Psoas muscle (tissue), 8 donors: ENCODE data around the gene ZMYND10. TPM values are rescaled to one million over a fixed set of nuclear protein-coding genes. Genes with fewer than 3 reads are reported as not detected.

Source experiments
- ATAC-seq, 4 donors: fragments of 200-7000 bp; cut with Tn5 transposase; one replicate each; pipeline ENCODE4 v1.9.1; 2020; ENCODE audit warnings: moderate library complexity in 3 of 4, mild to moderate bottlenecking in 2 of 4
- DNase-seq, 2 donors: peaks; one replicate each; pipeline ENCODE4 v3.0.0-alpha.2; 2020
- H3K27ac ChIP-seq: fragments of 200-600 bp; one replicate; pipeline ENCODE4 v1.8.0; 2022
- H3K27me3 ChIP-seq, 3 donors: fragments of 200-600 bp in 1 of 3; one replicate each; pipeline versions ENCODE4 v1.6.1 to v1.8.0; 2013 to 2022; ENCODE audit warnings: low read length in 2 of 3, mild to moderate bottlenecking in 2 of 3, moderate library complexity in 1 of 3; ENCODE audit not compliant: insufficient read depth in 3 of 3
- H3K36me3 ChIP-seq, 2 donors: fragments of 200-600 bp in 1 of 2; one replicate each; pipeline versions ENCODE4 v1.6.1 to v1.8.0; 2013 to 2022; ENCODE audit warnings: low read depth in 1 of 2, mild to moderate bottlenecking in 1 of 2, moderate library complexity in 1 of 2; ENCODE audit not compliant: insufficient read depth in 1 of 2
- H3K4me1 ChIP-seq: fragments of 200-600 bp; one replicate; pipeline ENCODE4 v1.8.0; 2022
- H3K4me3 ChIP-seq: fragments of 200-600 bp; one replicate; pipeline ENCODE4 v1.8.0; 2022; ENCODE audit warnings: mild to moderate bottlenecking
- H3K9me3 ChIP-seq: fragments of 200-600 bp; one replicate; pipeline ENCODE4 v1.8.0; 2022
- WGBS, 3 donors: extraction: QIAGEN DNeasy Blood & Tissue Kit; methylation state at CpG; one replicate each; pipeline versions ENCODE4 v1.1.6 to v1.1.7; 2013; 5-methylcytosine and 5-hydroxymethylcytosine counted together
- intact Hi-C, 2 donors: fragments of 100-400 bp; cut with DNase I; formaldehyde crosslinking; loops; one replicate each; pipeline versions ENCODE4 v1.11.0 to v1.14.2; 2022
- polyA plus RNA-seq, 3 donors: library from polyadenylated mRNA; stranded (reverse); fragments of 200-250 nt; gene quantifications; one replicate each; pipeline ENCODE4 v1.2.3, GENCODE V29; 2013
- total RNA-seq, 4 donors: library from RNA; stranded (reverse); fragmentation: NEBNext Ultra II Directional in 2 of 4; extraction: Animal tissue kit (Norgen Biotek cat#: 25700) in 2 of 4; gene quantifications; one replicate each; pipeline versions ENCODE4 v1.2.1 to v1.2.4, GENCODE V29; 2021 to 2023
- TF ChIP-seq, protein P1 (sequence below): fragments of 200-600 bp; IDR thresholded peaks from one replicate; pipeline ENCODE4 v1.8.0; 2022; ENCODE audit warnings: antibody characterized with exemption
- donor health status: healthy with polysubstance abuse.
- donor health status: DM: no; HTN: no; CAD: no; lungs with moderate emphysema.
- donor health status: Bipolar disorder and iron deficiency.
- donor health status: healthy.
- donor health status: DM: yes; HTN: yes; CAD: no.
- donor health status: DM: no; HTN: no; CAD: no.
- donor health status: DM: no; HTN: no; CAD: no.
- donor health status: DM: yes; HTN: yes; CAD: no.

ZMYND10 gene
- total and polyA plus RNA-seq, 7 donors: 0.23 to 0.99 (median 0.51) TPM

DNA sequence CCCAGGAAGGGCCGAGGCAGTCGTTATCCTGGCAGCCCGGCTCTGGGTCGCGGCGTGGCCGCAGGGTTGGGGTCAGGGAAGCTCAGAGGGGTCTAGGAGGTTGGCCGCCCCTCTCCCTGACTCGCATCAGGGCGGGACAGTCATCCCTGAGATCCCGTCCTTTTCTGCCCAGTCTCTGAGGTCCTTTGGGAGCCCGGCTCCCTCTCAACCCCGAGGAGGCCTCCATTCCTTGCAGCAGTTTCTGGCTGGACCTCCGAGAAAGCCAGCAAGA, 23.5 kb downstream of the ZMYND10 start:
- intact Hi-C loops: no loop called here
- peaks cover 55% of the 10 kb centered on the region for H3K4me1 ChIP-seq
- peak overlapping the region; percentile 93 for H3K27ac ChIP-seq
- TF ChIP-seq, protein P1, sequence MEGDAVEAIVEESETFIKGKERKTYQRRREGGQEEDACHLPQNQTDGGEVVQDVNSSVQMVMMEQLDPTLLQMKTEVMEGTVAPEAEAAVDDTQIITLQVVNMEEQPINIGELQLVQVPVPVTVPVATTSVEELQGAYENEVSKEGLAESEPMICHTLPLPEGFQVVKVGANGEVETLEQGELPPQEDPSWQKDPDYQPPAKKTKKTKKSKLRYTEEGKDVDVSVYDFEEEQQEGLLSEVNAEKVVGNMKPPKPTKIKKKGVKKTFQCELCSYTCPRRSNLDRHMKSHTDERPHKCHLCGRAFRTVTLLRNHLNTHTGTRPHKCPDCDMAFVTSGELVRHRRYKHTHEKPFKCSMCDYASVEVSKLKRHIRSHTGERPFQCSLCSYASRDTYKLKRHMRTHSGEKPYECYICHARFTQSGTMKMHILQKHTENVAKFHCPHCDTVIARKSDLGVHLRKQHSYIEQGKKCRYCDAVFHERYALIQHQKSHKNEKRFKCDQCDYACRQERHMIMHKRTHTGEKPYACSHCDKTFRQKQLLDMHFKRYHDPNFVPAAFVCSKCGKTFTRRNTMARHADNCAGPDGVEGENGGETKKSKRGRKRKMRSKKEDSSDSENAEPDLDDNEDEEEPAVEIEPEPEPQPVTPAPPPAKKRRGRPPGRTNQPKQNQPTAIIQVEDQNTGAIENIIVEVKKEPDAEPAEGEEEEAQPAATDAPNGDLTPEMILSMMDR: no peak
- H3K27me3 ChIP-seq: no peaks in the 10 kb centered on the region
- no peaks in the 10 kb centered on the region for H3K9me3 ChIP-seq
- H3K4me3 ChIP-seq: peak overlapping the region; percentile 90
- DNase-seq (no peak), ATAC-seq (no peak)
- WGBS, 3 donors: 10 to 22% (median 19%) methylated on average over 13 to 14 of the region's 14 CpGs
- H3K36me3 ChIP-seq: peaks cover 0 to 50% of the 10 kb centered on the region in 2 donors

DNA sequence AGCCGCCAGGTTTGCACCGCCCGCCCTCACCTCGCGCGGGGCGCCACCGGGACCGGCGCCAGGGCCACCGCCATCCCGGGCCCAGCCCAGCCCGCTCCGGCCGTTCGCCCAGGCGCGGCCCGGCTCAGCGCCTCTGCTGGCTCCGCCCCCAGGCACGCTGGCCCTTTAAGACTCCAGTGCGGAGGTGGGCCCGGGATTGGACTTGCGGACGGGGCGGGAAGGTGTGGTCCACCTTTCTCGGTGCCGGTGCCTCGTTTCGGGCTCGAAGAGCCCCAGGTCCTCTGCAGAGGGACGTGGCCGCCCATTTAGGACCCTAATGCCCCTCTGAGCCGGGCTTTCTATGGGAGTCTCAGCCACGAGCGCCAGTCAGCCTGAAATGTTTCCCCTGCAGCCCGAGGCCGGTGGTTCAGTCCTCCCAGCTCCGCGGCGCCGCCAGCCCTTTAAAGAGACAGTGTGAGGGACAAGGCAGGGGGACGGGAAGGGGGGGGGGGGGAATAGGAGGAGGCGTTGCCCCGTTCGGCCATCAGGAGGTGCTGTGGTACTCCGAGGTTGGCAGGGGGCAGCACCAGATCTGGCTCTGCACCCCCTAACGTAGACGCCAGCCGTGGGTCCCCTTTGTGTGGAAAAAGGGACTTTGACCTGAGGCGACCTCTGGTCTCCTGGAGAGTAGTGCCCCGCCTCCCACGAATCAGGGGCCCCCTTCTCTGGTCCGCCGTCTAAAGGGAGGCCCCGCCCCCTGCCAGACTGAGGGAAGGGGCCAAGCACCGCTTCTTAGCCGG, 24.0 kb downstream of the ZMYND10 start:
- WGBS, 3 donors: 1 to 2% (median 1%) methylated on average over 46 to 59 of the region's 59 CpGs
- intact Hi-C loops: no loop called here
- TF ChIP-seq, protein P1: peak; percentile 41
- Histone ChIP-seq H3K27me3 (no peaks in the 10 kb centered on the region), H3K36me3 (peaks cover 0 to 53% of the 10 kb centered on the region in 2 donors), H3K9me3 (no peaks in the 10 kb centered on the region), H3K4me3 (peak overlapping the region; percentile 90), H3K27ac (peak overlapping the region; percentile 93), H3K4me1 (peaks cover 54% of the 10 kb centered on the region)
- peak; percentile 92 to 95 for DNase-seq
- ATAC-seq: peak; percentile 88 to 90 (median 89)

DNA sequence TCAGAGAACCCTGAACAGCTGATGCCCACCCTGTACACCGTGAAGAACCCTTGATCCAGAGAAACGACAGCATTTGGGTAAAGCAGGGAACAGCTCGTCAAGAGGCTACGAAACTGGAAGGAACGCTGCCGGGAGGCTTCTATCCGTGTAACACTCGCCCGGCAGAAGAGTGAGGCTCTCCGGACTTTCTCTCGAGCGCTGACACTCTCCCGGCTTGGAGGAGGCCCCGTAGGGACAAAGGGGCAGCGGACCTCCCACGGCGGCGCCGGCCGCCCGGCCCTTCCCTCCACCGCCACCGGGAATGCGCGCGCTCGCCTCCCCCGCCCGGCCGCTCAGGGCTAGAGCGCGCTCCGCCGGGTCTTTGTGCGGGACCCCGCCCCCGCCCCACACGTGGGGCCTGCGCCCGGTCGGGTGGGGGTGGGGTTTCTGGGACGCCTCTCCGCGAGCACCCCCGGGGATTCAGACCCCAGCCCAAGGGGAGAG, 24.6 kb downstream of the ZMYND10 start:
- intact Hi-C loops: no loop called here
- no peaks in the 10 kb centered on the region for H3K27me3 ChIP-seq
- WGBS, 3 donors: 0 to 1% (median 0%) methylated on average over 20 to 45 of the region's 45 CpGs
- TF ChIP-seq, protein P1: no peak
- DNase-seq (peak; percentile 81 to 90), ATAC-seq (peak; percentile 75 to 83 (median 80))
- peak overlapping the region; percentile 93 for H3K27ac ChIP-seq
- H3K9me3 ChIP-seq: no peaks in the 10 kb centered on the region
- peaks cover 54% of the 10 kb centered on the region for H3K4me1 ChIP-seq
- peak overlapping the region; percentile 90 for H3K4me3 ChIP-seq
- H3K36me3 ChIP-seq: peaks cover 0 to 53% of the 10 kb centered on the region in 2 donors

DNA sequence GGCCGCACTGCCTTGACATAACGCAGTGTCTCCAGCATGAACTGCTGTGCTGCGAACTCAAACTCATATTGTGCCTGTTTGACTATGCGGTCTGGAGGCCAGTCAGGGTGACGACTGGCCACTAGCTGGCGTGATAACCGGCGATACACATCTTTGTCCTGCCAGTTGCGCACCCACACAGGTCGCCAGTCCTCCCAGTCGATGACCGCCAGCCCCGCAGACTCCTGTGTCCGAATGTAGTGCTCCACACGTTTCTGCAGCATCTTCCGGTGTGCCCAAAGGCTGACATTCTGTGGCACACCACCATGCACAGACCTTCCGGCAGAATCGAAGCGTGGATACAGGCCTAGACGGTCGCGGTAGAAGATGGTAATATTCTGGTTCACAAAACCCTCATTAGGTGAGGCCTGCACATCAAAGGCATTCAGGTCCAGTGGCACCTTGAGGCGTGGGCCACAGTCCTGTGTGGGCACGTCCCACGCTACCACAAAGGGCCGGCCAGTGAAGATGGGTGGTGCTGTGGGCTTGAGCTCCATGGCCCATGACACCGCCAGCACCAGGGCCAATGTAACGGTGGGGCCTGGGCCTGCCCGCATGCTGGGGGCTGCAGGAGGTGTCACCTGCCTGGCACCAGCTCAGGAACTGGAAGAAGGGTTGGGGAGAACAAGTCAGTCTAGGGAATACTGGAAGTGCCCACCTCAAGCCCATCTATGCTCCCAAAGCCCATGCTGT, 25.5 kb downstream of the ZMYND10 start:
- peaks cover 54% of the 10 kb centered on the region for H3K4me1 ChIP-seq
- peak in 1 of 2 donors; percentile 13 for DNase-seq
- WGBS, 3 donors: 69 to 72% (median 70%) methylated on average over 29 of the region's 29 CpGs
- H3K36me3 ChIP-seq: peaks cover 0 to 47% of the 10 kb centered on the region in 2 donors
- no peak for ATAC-seq
- H3K27ac ChIP-seq: peak overlapping the region; percentile 93
- H3K27me3 ChIP-seq: no peaks in the 10 kb centered on the region
- peak overlapping the region; percentile 90 for H3K4me3 ChIP-seq
- intact Hi-C loops: no loop called here
- TF ChIP-seq, protein P1: no peak
- no peaks in the 10 kb centered on the region for H3K9me3 ChIP-seq
